Breast epithelium (tissue), 4 donors: ENCODE data around the gene NRBP1. TPM values are rescaled to one million over a fixed set of nuclear protein-coding genes. Genes with fewer than 3 reads are reported as not detected.

ENCODE experiments used
- DNase-seq, 2 donors: peaks; one replicate each; pipeline ENCODE4 v3.0.0-alpha.2; 2019; ENCODE audit warnings: low spot score in 2 of 2
- H3K27ac ChIP-seq, 2 donors: fragments of 200-600 bp; sonication (generic) in 1 of 2; one replicate each; pipeline ENCODE4 v1.5.1; 2016 to 2019; ENCODE audit warnings: mild to moderate bottlenecking in 1 of 2
- H3K27me3 ChIP-seq, 2 donors: fragments of 200-600 bp; sonication (generic) in 1 of 2; one replicate each; pipeline versions ENCODE4 v1.5.1 to v1.6.0; 2017 to 2019; ENCODE audit warnings: control low read depth in 1 of 2, mild to moderate bottlenecking in 1 of 2
- H3K36me3 ChIP-seq: fragments of 200-600 bp; one replicate; pipeline ENCODE4 v1.5.1; 2019
- H3K4me1 ChIP-seq, 2 donors: fragments of 200-600 bp; sonication (generic); one replicate each; pipeline ENCODE4 v1.5.1; 2016 to 2019; ENCODE audit warnings: control low read depth in 1 of 2
- H3K4me3 ChIP-seq, 3 donors: fragments of 200-600 bp; sonication (generic); 1 replicate in 2 of 3; 2 replicates in 1 of 3; pipeline ENCODE4 v1.5.1; 2016 to 2019; ENCODE audit warnings: mild to moderate bottlenecking in 3 of 3, moderate library complexity in 2 of 3
- H3K9me3 ChIP-seq, 2 donors: fragments of 200-600 bp; sonication (generic) in 1 of 2; one replicate each; pipeline ENCODE4 v1.5.1; 2016 to 2019; ENCODE audit warnings: control low read depth in 1 of 2
- POLR2A ChIP-seq: fragments of 450-650 bp; IDR thresholded peaks from one replicate; pipeline ENCODE4 v1.6.1; 2016; ENCODE audit warnings: antibody characterized with exemption, mild to moderate bottlenecking, moderate library complexity
- POLR2AphosphoS5 ChIP-seq, 3 donors: sonication (generic); formaldehyde crosslinking; IDR thresholded peaks; one replicate each; pipeline ENCODE4 v1.6.1; 2017; ENCODE audit warnings: antibody characterized with exemption in 3 of 3
- intact Hi-C: fragments of 100-400 bp; cut with DNase I; formaldehyde crosslinking; loops from one replicate; pipeline ENCODE4 v1.15.1; 2023; ENCODE audit warnings: low total_unique reads
- total RNA-seq, 3 donors: library from RNA; depleted of rRNA; stranded (reverse); fragments of >200 nt; gene quantifications; one replicate each; pipeline ENCODE4 v1.1.0, GENCODE V29; 2016
- TF ChIP-seq, protein P1 (sequence below), 3 donors: fragments of 450-650 bp; IDR thresholded peaks; one replicate each; pipeline ENCODE4 v1.5.1; 2016 to 2017; ENCODE audit warnings: antibody characterized with exemption in 3 of 3, mild to moderate bottlenecking in 3 of 3, moderate library complexity in 3 of 3

Gene NRBP1
- total RNA-seq, 3 donors from 2014 or later = 70.5 to 87.5 (median 80.3) TPM

DNA sequence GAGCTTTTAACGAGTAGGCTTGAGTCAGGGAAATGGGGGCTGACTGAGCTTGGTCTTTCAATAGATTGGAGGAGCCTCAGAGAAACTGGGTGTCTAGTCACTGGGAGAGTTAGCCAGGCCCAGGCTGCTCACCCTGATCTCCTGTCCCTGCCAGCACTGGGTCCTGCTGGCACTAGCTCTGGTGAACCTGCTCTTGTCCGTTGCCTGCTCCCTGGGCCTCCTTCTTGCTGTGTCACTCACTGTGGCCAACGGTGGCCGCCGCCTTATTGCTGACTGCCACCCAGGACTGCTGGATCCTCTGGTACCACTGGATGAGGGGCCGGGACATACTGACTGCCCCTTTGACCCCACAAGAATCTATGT, 14.5 kb downstream of the NRBP1 start:
- Histone ChIP-seq H3K4me1 (no peaks in the 10 kb centered on the region), H3K4me3 (peak overlapping the region in 2 of 3 donors; percentile 57 to 67), H3K9me3 (no peaks in the 10 kb centered on the region), H3K27me3 (no peaks in the 10 kb centered on the region), H3K36me3 (no peaks in the 10 kb centered on the region), H3K27ac (peak overlapping the region; percentile 76 to 89)
- intact Hi-C loops = no loop called here
- no peak for TF ChIP-seq POLR2A
- TF ChIP-seq, protein P1, sequence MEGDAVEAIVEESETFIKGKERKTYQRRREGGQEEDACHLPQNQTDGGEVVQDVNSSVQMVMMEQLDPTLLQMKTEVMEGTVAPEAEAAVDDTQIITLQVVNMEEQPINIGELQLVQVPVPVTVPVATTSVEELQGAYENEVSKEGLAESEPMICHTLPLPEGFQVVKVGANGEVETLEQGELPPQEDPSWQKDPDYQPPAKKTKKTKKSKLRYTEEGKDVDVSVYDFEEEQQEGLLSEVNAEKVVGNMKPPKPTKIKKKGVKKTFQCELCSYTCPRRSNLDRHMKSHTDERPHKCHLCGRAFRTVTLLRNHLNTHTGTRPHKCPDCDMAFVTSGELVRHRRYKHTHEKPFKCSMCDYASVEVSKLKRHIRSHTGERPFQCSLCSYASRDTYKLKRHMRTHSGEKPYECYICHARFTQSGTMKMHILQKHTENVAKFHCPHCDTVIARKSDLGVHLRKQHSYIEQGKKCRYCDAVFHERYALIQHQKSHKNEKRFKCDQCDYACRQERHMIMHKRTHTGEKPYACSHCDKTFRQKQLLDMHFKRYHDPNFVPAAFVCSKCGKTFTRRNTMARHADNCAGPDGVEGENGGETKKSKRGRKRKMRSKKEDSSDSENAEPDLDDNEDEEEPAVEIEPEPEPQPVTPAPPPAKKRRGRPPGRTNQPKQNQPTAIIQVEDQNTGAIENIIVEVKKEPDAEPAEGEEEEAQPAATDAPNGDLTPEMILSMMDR (IDR thresholded peaks at IDR 0.05) = no peak
- TF ChIP-seq POLR2AphosphoS5 (IDR thresholded peaks at IDR 0.05) = no peak
- DNase-seq = no peak

DNA sequence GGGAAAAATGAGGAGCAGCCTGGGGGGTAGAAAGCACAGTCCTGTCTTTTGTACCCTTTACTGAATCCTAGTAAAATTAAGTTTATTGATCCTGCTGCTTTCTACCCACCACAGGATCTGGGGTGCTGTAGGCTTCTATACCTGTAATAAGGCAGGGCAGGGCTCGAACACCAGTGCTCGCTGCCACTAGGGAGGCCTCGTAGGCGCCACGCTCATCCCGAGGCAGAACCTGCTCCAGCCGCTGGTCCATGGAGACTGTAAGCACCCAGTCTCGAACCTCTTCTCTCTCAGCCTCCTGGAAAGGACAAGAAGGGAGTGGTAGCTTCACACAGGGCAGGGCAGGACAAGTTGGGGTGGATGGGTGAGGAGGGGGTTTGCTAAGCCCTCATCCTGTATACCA, 16.7 kb downstream of the NRBP1 start:
- no peaks in the 10 kb centered on the region for H3K9me3 ChIP-seq
- TF ChIP-seq, protein P1 (IDR thresholded peaks at IDR 0.05) = no peak
- TF ChIP-seq POLR2A (no peak), POLR2AphosphoS5 (IDR thresholded peaks at IDR 0.05) (no peak)
- no peaks in the 10 kb centered on the region for H3K27me3 ChIP-seq
- no peak overlapping the region for H3K4me3 ChIP-seq
- no peak for DNase-seq
- no peaks in the 10 kb centered on the region for H3K36me3 ChIP-seq
- peak overlapping the region; percentile 82 to 89 for H3K27ac ChIP-seq
- intact Hi-C loops = no loop called here
- no peaks in the 10 kb centered on the region for H3K4me1 ChIP-seq

DNA sequence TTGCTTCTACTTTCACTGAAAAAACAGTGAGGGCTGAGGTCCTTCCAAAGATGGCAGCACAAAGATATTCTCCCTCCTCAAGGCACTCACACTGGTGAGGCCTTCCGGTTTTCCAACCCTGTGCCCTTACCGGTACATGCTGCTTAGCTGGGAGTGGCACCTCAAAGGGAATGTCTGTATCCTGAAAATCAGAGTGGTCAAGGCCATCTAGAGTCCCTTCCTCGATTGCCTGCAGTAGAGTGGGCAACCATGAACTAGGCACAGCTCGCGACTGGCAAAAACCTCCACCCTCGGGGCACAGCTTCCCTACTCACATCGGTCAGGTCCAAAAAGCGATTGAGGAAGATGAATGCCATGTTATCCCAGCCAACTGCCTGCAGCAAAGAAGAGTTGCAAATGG, 17.2 kb downstream of the NRBP1 start:
- peak in 1 of 2 donors; percentile 20 for DNase-seq
- Histone ChIP-seq H3K4me1 (no peaks in the 10 kb centered on the region), H3K9me3 (no peaks in the 10 kb centered on the region), H3K36me3 (no peaks in the 10 kb centered on the region), H3K4me3 (peak overlapping the region in 1 of 3 donors; percentile 12), H3K27me3 (no peaks in the 10 kb centered on the region), H3K27ac (peak overlapping the region; percentile 82 to 89)
- TF ChIP-seq POLR2AphosphoS5 (IDR thresholded peaks at IDR 0.05) (no peak), POLR2A (no peak)
- TF ChIP-seq, protein P1 (IDR thresholded peaks at IDR 0.05) = no peak
- intact Hi-C loops = no loop called here

DNA sequence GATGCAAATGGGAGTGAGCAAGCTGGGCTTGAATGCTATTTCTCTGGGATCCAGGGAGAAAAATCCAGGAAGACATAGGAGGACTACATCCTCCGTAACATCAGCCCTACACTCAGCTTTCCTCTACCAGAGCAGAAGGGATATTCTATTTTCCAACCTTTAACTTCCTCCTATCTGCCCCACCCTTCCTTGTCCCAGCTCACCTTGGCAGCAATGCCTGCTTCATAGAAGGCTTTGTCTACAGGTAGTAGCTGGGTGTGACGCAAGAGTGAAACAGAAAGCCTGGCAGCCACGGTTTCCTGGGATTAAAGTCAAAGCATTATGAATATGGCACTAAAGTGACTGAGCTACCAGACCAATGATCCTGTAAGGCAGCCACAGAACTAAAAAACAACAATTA, 17.6 kb downstream of the NRBP1 start:
- intact Hi-C loops = no loop called here
- H3K4me3 ChIP-seq = peak overlapping the region in 1 of 3 donors; percentile 12
- no peaks in the 10 kb centered on the region for H3K27me3 ChIP-seq
- peak; percentile 71 to 90 for DNase-seq
- no peaks in the 10 kb centered on the region for H3K4me1 ChIP-seq
- no peaks in the 10 kb centered on the region for H3K9me3 ChIP-seq
- TF ChIP-seq, protein P1 (IDR thresholded peaks at IDR 0.05) = no peak
- peak in 1 of 3 donors; percentile 50 for TF ChIP-seq POLR2AphosphoS5 (IDR thresholded peaks at IDR 0.05)
- no peak for TF ChIP-seq POLR2A
- H3K27ac ChIP-seq = peak overlapping the region; percentile 82 to 89
- no peaks in the 10 kb centered on the region for H3K36me3 ChIP-seq

DNA sequence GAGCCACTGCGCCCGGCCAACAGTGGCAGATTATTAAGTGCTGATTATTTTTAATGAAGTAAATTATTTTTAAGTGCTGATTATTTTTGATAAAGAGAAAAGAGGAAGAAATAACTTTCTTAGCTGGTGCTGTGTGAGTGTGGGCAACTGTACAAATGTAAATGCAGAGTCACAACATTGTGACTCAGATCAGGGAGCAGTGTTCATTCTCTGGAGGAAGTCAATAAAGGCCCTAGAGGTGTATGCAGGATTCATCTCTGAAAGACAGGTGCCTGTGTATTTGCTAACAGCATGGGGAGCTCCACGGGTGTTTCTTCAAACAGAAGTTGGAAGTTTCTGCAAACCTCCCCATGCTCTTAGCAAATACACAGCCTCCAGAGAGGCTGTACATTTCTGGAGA, 19.9 kb downstream of the NRBP1 start:
- Histone ChIP-seq H3K27ac (no peak overlapping the region), H3K27me3 (no peaks in the 10 kb centered on the region), H3K4me3 (no peak overlapping the region), H3K36me3 (no peaks in the 10 kb centered on the region), H3K4me1 (no peaks in the 10 kb centered on the region), H3K9me3 (no peaks in the 10 kb centered on the region)
- TF ChIP-seq, protein P1 (IDR thresholded peaks at IDR 0.05) = no peak
- TF ChIP-seq POLR2A (no peak), POLR2AphosphoS5 (IDR thresholded peaks at IDR 0.05) (no peak)
- DNase-seq = no peak
- intact Hi-C loops = no loop called here
